Measurements from ENCODE around the gene PIGU. TPM values are rescaled to one million over a fixed set of nuclear protein-coding genes. Genes with fewer than 3 reads are reported as not detected.

The PIGU gene
- polyA plus RNA-seq, 1 experiment, result 35.2 TPM

- ChIA-PET CTCF (interaction anchor here (0.6 to 2.9 kb wide), 8 partner anchors 10 to 188 kb away, joined by 3 to 17 read pairs (median 6); no protein-coding TSS in a partner anchor), POLR2A (no interaction called here)
- H3K36me3 ChIP-seq (ENCODE audit: control insufficient read depth, insufficient read depth, low read length), result peaks cover 4% of the 10 kb centered on the region
- no peak overlapping the region for H3K4me3 ChIP-seq (ENCODE audit: low read depth, low read length)
- DNase-seq (ENCODE audit: low read depth), result no peak
- H3K27me3 ChIP-seq (ENCODE audit: control insufficient read depth, insufficient read depth, low read length), result no peaks in the 10 kb centered on the region
- no peak for TF ChIP-seq CTCF (IDR thresholded peaks at IDR 0.05; ENCODE audit: insufficient read depth, low read depth, low read length)
Observed at GRCh38 chr20:34581341-34582184, 95.3 kb downstream of the PIGU start.

GRCh38 chr20:34579979-34580940, 96.6 kb downstream of the PIGU start:
- no peak for DNase-seq (ENCODE audit: low read depth)
- H3K27me3 ChIP-seq (ENCODE audit: control insufficient read depth, insufficient read depth, low read length), result no peaks in the 10 kb centered on the region
- peaks cover 3% of the 10 kb centered on the region for H3K36me3 ChIP-seq (ENCODE audit: control insufficient read depth, insufficient read depth, low read length)
- no peak for TF ChIP-seq CTCF (IDR thresholded peaks at IDR 0.05; ENCODE audit: insufficient read depth, low read depth, low read length)
- ChIA-PET CTCF (interaction anchor here (0.6 to 4.0 kb wide), 14 partner anchors 9 to 188 kb away, joined by 3 to 50 read pairs (median 5); partner anchors contain the start of gene TP53INP2), POLR2A (no interaction called here)
- H3K4me3 ChIP-seq (ENCODE audit: low read depth, low read length), result no peak overlapping the region

GRCh38 chr20:34579191-34579978, 97.5 kb downstream of the PIGU start:
- no peak for DNase-seq (ENCODE audit: low read depth)
- TF ChIP-seq CTCF (IDR thresholded peaks at IDR 0.05; ENCODE audit: insufficient read depth, low read depth, low read length), result peak; percentile 78
- H3K36me3 ChIP-seq (ENCODE audit: control insufficient read depth, insufficient read depth, low read length), result peaks cover 2% of the 10 kb centered on the region
- ChIA-PET POLR2A (no interaction called here), CTCF (interaction anchor here (0.5 to 4.0 kb wide), 22 partner anchors 8 to 1121 kb away, joined by 3 to 50 read pairs (median 4); partner anchors contain the start of gene TP53INP2)
- no peak overlapping the region for H3K4me3 ChIP-seq (ENCODE audit: low read depth, low read length)
- H3K27me3 ChIP-seq (ENCODE audit: control insufficient read depth, insufficient read depth, low read length), result no peaks in the 10 kb centered on the region

- POLR2A ChIA-PET, result no interaction called here
- Histone ChIP-seq H3K36me3 (ENCODE audit: control insufficient read depth, insufficient read depth, low read length) (peaks cover 4% of the 10 kb centered on the region), H3K4me3 (ENCODE audit: low read depth, low read length) (no peak overlapping the region), H3K27me3 (ENCODE audit: control insufficient read depth, insufficient read depth, low read length) (no peaks in the 10 kb centered on the region)
- no peak for DNase-seq (ENCODE audit: low read depth)
- CTCF ChIA-PET, result interaction anchor here (0.7 to 4.0 kb wide), 11 partner anchors 13 to 264 kb away, joined by 3 to 50 read pairs (median 3); no protein-coding TSS in a partner anchor
- no peak for TF ChIP-seq CTCF (IDR thresholded peaks at IDR 0.05; ENCODE audit: insufficient read depth, low read depth, low read length)
Observed at GRCh38 chr20:34578521-34578920, 98.4 kb downstream of the PIGU start.
